HG03565 (cell line): Measurements from ENCODE around the gene TRIM40.

Experiments
- ATAC-seq: cut with Tn5 transposase; IDR thresholded peaks from one replicate; pipeline ENCODE4 v1.9.1; 2021; ENCODE audit warnings: mild to moderate bottlenecking, moderate library complexity; ENCODE audit not compliant: unreplicated experiment

Gene TRIM40

GRCh38 chr6:30194797-30195690, 59.1 kb downstream of the TRIM40 start:
- ATAC-seq: no peak

GRCh38 chr6:30195951-30196350, 60.0 kb downstream of the TRIM40 start:
- ATAC-seq: no peak

- no peak for ATAC-seq
These were observed 60.4 kb downstream of the TRIM40 start for GRCh38 chr6:30196376-30196775.
